GM10266 (cell line): ENCODE data around the gene SIK2.

ENCODE experiments used
- DNase-seq: peaks from one replicate; pipeline ENCODE4 v3.0.0; 2012; ENCODE audit errors: extremely low spot score
- CTCF ChIP-seq: IDR thresholded peaks from 2 replicates; pipeline ENCODE4 v1.5.1; 2012; ENCODE audit warnings: mild to moderate bottlenecking, low read depth; ENCODE audit not compliant: control insufficient read depth, insufficient read depth; ENCODE audit errors: missing control alignments

SIK2 gene

GRCh38 chr11:111571829-111572501, 30.3 kb upstream of the SIK2 start:
- TF ChIP-seq CTCF, result no peak
- DNase-seq, result no peak

DNA sequence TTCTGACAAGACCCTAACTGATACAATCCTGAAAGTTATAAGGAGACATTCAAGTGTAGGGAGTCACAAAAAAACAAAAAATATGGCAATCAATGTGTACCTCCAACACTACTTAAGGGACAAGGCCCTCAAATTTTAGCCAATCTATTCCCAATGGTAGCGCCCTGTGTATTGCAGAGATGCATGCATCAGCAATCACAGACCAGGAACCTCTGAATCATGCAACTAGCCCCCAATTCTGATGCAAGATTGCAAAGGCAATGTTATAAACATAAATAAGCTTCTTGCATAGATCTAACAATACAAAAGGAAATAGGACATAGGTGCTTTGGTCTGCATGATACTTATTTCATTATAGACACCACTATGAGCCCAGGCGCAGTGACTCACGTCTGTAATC, 29.7 kb upstream of the SIK2 start:
- TF ChIP-seq CTCF, result no peak
- no peak for DNase-seq

DNA sequence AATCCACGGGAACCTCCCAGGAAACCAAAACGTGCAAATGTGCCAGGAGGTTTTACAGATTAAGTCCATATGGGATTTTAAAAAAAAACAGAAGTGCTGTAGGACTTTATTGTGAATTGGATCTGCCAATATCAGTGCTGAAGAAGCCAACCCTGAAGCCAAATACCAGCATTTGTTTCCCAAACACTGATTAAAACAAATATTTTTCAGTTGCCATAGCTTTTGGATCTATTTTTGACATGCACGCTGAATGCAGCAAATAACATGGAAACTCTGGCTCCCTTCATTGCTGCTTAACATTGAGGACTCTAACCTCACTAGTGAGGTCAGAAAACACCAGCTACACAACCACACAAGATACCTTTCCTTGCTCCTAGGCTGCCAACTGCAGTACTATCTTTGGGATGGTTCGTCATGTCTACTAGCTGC, 28.4 kb upstream of the SIK2 start:
- no peak for TF ChIP-seq CTCF
- DNase-seq, result no peak

DNA sequence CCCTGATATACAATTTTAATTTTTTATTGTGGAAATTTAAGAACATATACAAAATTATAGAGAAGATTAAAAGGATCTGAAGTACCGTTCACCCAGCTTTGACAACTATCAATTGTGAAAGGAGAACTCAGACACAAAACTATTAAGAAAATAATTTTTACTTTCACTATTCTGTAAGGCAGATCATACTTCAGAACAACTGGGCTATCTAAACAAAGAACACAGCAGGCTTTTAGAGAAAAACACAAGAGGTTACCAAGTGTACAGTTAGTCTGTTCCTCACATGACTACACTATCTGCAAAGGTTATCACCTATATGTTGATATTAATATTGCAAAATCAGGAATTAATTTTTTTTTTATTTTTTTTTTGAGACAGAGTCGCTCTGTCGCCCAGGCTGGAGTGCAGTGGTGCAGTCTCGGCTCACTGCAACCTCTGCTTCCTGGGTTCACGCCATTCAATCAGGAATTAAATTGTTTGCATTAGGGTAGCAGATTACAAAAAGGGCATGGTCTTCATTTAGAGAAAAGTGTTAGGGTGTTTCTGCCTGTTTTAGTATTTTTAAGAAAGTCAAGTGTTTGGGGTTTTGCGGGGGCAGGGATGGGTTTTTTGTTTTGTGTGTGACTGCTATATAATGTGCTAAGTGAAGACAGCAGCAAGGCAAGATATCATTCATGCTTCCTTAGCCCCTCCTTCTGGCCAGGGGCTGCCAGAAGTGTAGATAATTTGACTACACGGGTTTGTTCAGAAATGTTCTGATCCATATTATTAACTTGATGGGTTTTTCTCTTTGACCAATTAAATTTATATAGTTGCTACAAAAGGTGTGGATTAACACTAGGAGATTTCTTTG, 27.6 kb upstream of the SIK2 start:
- no peak for DNase-seq
- TF ChIP-seq CTCF, result peak; percentile 27

DNA sequence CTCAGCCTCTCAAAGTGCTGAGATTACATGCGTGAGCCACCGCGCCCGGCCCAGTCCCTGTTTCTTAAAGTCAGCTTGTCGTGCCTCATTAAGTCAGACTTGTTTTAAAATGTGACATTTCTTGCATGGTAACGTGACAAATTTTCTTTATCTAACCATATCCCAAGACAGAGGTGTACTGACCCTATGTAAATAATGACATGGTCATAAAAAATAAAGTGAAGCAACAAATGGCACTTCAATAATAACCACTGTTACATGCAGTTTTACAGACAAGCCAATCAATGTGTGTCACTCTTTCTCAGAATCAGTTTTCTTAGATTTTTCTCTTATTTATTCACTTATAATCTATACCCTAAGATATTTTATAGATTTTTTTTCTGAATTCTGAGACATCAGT, 26.5 kb upstream of the SIK2 start:
- no peak for DNase-seq
- no peak for TF ChIP-seq CTCF

DNA sequence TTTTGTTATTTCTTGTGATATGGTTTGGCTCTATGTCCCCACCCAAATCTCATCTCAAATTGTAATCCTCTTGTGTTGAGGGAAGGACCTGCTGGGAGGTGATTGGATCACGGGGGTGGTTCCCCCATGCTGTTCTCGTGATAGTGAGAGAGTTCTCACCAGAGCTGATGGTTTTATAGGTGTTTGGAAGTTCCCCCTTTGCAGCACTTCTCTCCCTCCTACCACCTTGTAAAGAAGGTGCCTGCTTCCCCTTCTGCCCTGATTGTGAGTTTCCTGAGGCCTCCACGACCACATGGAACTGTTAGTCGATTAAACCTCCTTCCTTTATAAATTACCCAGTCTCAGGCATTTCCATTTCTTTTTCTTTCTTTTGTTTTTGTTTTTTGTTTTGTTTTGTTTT, 24.4 kb upstream of the SIK2 start:
- DNase-seq, result no peak
- TF ChIP-seq CTCF, result no peak

GRCh38 chr11:111581341-111581740, 20.9 kb upstream of the SIK2 start:
- no peak for TF ChIP-seq CTCF
- DNase-seq, result no peak
